GM12878 (cell line): ENCODE measurements around the gene CLSTN2. TPM values are rescaled to one million over a fixed set of nuclear protein-coding genes. Genes with fewer than 3 reads are reported as not detected.

ENCODE experiments used
- ATAC-seq: fragments of 200-7000 bp; cut with Tn5 transposase; 3 replicates; pipeline ENCODE4 v1.9.1; 2020; ENCODE audit warnings: mild to moderate bottlenecking, moderate library complexity
- BruUV-seq: library from RNA; stranded (reverse); fragments of 400-500 nt; replicated peaks from 2 replicates; lab custom pipeline; 2021; lab: Mats Ljungman, UMichigan
- CTCF ChIA-PET: fragments of 300-600 bp; sonication (Branson Sonifier 250); formaldehyde crosslinking; extraction: SDS; loops from one replicate; lab custom pipeline; 2021; ENCODE audit warnings: inconsistent platforms; lab: Yijun Ruan, JAX
- POLR2A ChIA-PET: fragments of 350-600 bp; formaldehyde crosslinking; extraction: SDS; loops from one replicate; lab custom pipeline; 2021; ENCODE audit warnings: inconsistent platforms; lab: Charles Lee
- RAD21 ChIA-PET: fragments of 300-600 bp; sonication (Branson Sonifier 250); formaldehyde crosslinking; loops from one replicate; lab custom pipeline; 2023; ENCODE audit warnings: antibody characterized with exemption; ENCODE audit not compliant: unreplicated experiment; lab: Charles Lee
- SMC1A ChIA-PET: fragments of 300-600 bp; sonication (Branson Sonifier 250); formaldehyde crosslinking; loops from one replicate; lab custom pipeline; 2023; ENCODE audit not compliant: unreplicated experiment, uncharacterized antibody; lab: Charles Lee
- DNase-seq: peaks from one replicate; pipeline ENCODE4 v3.0.0-alpha.2; 2011; ENCODE audit warnings: low read depth, low spot score
- FAIRE-seq: peaks from 3 replicates; lab custom pipeline; 2011; peaks lifted over from hg19 to GRCh38; lab: Jason Lieb, UNC
- H2AFZ ChIP-seq: 2 replicates; pipeline ENCODE4 v1.6.0; 2011; ENCODE audit warnings: low read depth, low read length, control low read depth; ENCODE audit not compliant: control insufficient read depth
- H3K27ac ChIP-seq: 2 replicates; pipeline ENCODE4 v1.5.1; 2011; ENCODE audit warnings: control low read depth; ENCODE audit not compliant: control insufficient read depth, insufficient read depth
- H3K27me3 ChIP-seq, 2 experiments: replicated peaks in 1 of 2; 2 replicates each; pipeline versions ENCODE4 v1.6.0 to v1.6.1; 2011; ENCODE audit warnings: low read length in 1 of 2; ENCODE audit not compliant: control insufficient read depth in 2 of 2, insufficient read depth in 2 of 2
- H3K36me3 ChIP-seq, 2 experiments: 2 replicates each; pipeline ENCODE4 v1.5.1; 2011; ENCODE audit warnings: low read length in 1 of 2; ENCODE audit not compliant: control insufficient read depth in 2 of 2, insufficient read depth in 2 of 2
- H3K4me1 ChIP-seq: 2 replicates; pipeline ENCODE4 v1.6.1; 2011; ENCODE audit warnings: mild to moderate bottlenecking, low read length, moderate library complexity, mixed read lengths; ENCODE audit not compliant: control insufficient read depth, insufficient read depth
- H3K4me2 ChIP-seq: 2 replicates; pipeline ENCODE4 v1.6.0; 2011; ENCODE audit warnings: control low read depth; ENCODE audit not compliant: control insufficient read depth, insufficient read depth
- H3K4me3 ChIP-seq: fragments of 200-600 bp; sonication (generic); 2 replicates; pipeline ENCODE4 v1.5.1; 2016
- H3K79me2 ChIP-seq: 2 replicates; pipeline ENCODE4 v1.6.0; 2011; ENCODE audit warnings: low read length; ENCODE audit not compliant: control insufficient read depth, insufficient read depth
- H3K9ac ChIP-seq: 2 replicates; pipeline ENCODE4 v1.8.0; 2011; ENCODE audit warnings: low read length, control low read depth, mixed read lengths; ENCODE audit not compliant: control insufficient read depth, insufficient read depth
- H3K9me3 ChIP-seq: replicated peaks from 3 replicates; pipeline ENCODE4 v1.5.1; 2011; ENCODE audit warnings: mild to moderate bottlenecking, low read length; ENCODE audit not compliant: control insufficient read depth, insufficient read depth
- H4K20me1 ChIP-seq: 2 replicates; pipeline ENCODE4 v1.6.0; 2011; ENCODE audit not compliant: control insufficient read depth, insufficient read depth
- BCL11A ChIP-seq: IDR thresholded peaks from 2 replicates; pipeline ENCODE4 v1.6.1; 2011; ENCODE audit warnings: low read depth, low read length
- CEBPB ChIP-seq, 2 experiments: fragments of 150-350 bp in 1 of 2; IDR thresholded peaks; 2 replicates each; pipeline ENCODE4 v1.6.1; 2012 to 2014; ENCODE audit warnings: low read depth in 2 of 2, low read length in 2 of 2, borderline replicate concordance in 1 of 2, inconsistent platforms in 1 of 2
- CHD4 ChIP-seq: fragments of 200-600 bp; sonication (generic); IDR thresholded peaks from 2 replicates; pipeline ENCODE4 v1.6.1; 2016; ENCODE audit warnings: mild to moderate bottlenecking
- CREB1 ChIP-seq: IDR thresholded peaks from 2 replicates; pipeline ENCODE4 v1.6.1; 2012; ENCODE audit warnings: low read depth, mild to moderate bottlenecking, inconsistent platforms
- CREM ChIP-seq: IDR thresholded peaks from 2 replicates; pipeline ENCODE4 v1.6.1; 2014; ENCODE audit warnings: antibody characterized with exemption, low read depth
- EGR1 ChIP-seq, 2 experiments: IDR thresholded peaks; 1 replicate in 1 of 2; 2 replicates in 1 of 2; pipeline ENCODE4 v1.6.1; 2011 to 2012; ENCODE audit warnings: low read depth in 2 of 2, low read length in 2 of 2, borderline replicate concordance in 1 of 2, mild to moderate bottlenecking in 1 of 2, moderate library complexity in 1 of 2
- ESRRA ChIP-seq: IDR thresholded peaks from 2 replicates; pipeline ENCODE4 v1.6.1; 2012; ENCODE audit warnings: mild to moderate bottlenecking, low read length, improper control_type of control experiment
- ETV6 ChIP-seq, 2 experiments: fragments of 450-650 bp in 1 of 2; IDR thresholded peaks in 1 of 2; conservative IDR thresholded peaks in 1 of 2; 2 replicates each; pipeline ENCODE4 v1.6.1; 2014; ENCODE audit warnings: antibody characterized with exemption in 1 of 2, borderline replicate concordance in 1 of 2, low read depth in 1 of 2, mild to moderate bottlenecking in 1 of 2, moderate library complexity in 1 of 2
- FOXK2 ChIP-seq: fragments of 450-650 bp; IDR thresholded peaks from 2 replicates; pipeline ENCODE4 v1.6.1; 2017; ENCODE audit warnings: mild to moderate bottlenecking, moderate library complexity
- GABPA ChIP-seq: IDR thresholded peaks from 2 replicates; pipeline ENCODE4 v1.6.1; 2014; ENCODE audit warnings: antibody characterized with exemption, low read depth, mild to moderate bottlenecking, inconsistent platforms
- IRF3 ChIP-seq: fragments of 450-650 bp; IDR thresholded peaks from 2 replicates; pipeline ENCODE4 v1.6.1; 2014; ENCODE audit warnings: mild to moderate bottlenecking
- KAT2A ChIP-seq: conservative IDR thresholded peaks from 2 replicates; pipeline ENCODE4 v1.6.1; 2011; ENCODE audit warnings: low read depth, low read length; ENCODE audit not compliant: control insufficient read depth
- NFYA ChIP-seq: IDR thresholded peaks from 2 replicates; pipeline ENCODE4 v1.6.1; 2011; ENCODE audit warnings: low read depth, mild to moderate bottlenecking, low read length, improper control_type of control experiment, borderline replicate concordance
- PAX8 ChIP-seq: fragments of 450-650 bp; IDR thresholded peaks from 2 replicates; pipeline ENCODE4 v1.6.1; 2017; ENCODE audit warnings: mild to moderate bottlenecking, moderate library complexity
- RCOR1 ChIP-seq: conservative IDR thresholded peaks from 2 replicates; pipeline ENCODE4 v1.6.1; 2012; ENCODE audit warnings: low read depth, low read length, improper control_type of control experiment
- SMARCA5 ChIP-seq: fragments of 450-650 bp; IDR thresholded peaks from 2 replicates; pipeline ENCODE4 v1.6.1; 2017; ENCODE audit warnings: mild to moderate bottlenecking
- SRF ChIP-seq, 2 experiments: IDR thresholded peaks; 2 replicates each; pipeline ENCODE4 v1.6.1; 2011; ENCODE audit warnings: low read depth in 2 of 2, low read length in 2 of 2, mild to moderate bottlenecking in 1 of 2, moderate library complexity in 1 of 2
- TARDBP ChIP-seq: IDR thresholded peaks from 2 replicates; pipeline ENCODE4 v1.6.1; 2016; ENCODE audit warnings: borderline replicate concordance
- TCF3 ChIP-seq: IDR thresholded peaks from 2 replicates; pipeline ENCODE4 v1.6.1; 2012; ENCODE audit warnings: low read depth, mild to moderate bottlenecking, low read length, borderline replicate concordance; ENCODE audit not compliant: insufficient read depth
- USF2 ChIP-seq: IDR thresholded peaks from 2 replicates; pipeline ENCODE4 v1.6.1; 2011; ENCODE audit warnings: low read depth, low read length, improper control_type of control experiment, borderline replicate concordance
- ZSCAN29 ChIP-seq: fragments of 450-650 bp; IDR thresholded peaks from 2 replicates; pipeline ENCODE4 v1.6.1; 2017; ENCODE audit warnings: mild to moderate bottlenecking, moderate library complexity
- WGBS: methylation state at CpG from one replicate; pipeline ENCODE4 v1.1.6; 2016; ENCODE audit warnings: low lambda C conversion rate; ENCODE audit not compliant: insufficient replicate concordance, insufficient coverage; ENCODE audit errors: missing lambda C conversion rate; 5-methylcytosine and 5-hydroxymethylcytosine counted together
- in situ Hi-C: fragments of 300-500 bp; cut with MboI; formaldehyde crosslinking; loops from 9 replicates; pipeline ENCODE4 v1.14.3; 2018; ENCODE audit warnings: mixed read lengths
- intact Hi-C: fragments of 100-400 bp; cut with micrococcal nuclease; formaldehyde crosslinking; loops from one replicate; pipeline ENCODE4 v1.14.2; 2022; ENCODE audit not compliant: unreplicated experiment
- polyA plus RNA-seq, 11 experiments: library from polyadenylated mRNA; depleted of rRNA in 4 of 11; unstranded in 6 of 11; stranded (reverse) in 5 of 11; fragments of >200 nt; fragmentation: Nextera tagmentation in 4 of 11; fragmentation: Illumina TruSeq in 1 of 11; extraction: Ambion mirVana in 4 of 11; extraction: Trizol in 1 of 11; gene quantifications; 1 replicate in 1 of 11; 2 replicates in 10 of 11; pipeline versions ENCODE4 v1.2.1 to v1.2.3, GENCODE V29; 2011 to 2016; ENCODE audit warnings: inconsistent platforms in 2 of 11, missing spikeins in 2 of 11, low read depth in 1 of 11
- total RNA-seq, 4 experiments: library from RNA; depleted of rRNA in 3 of 4; stranded (reverse); fragments of >200 nt in 3 of 4; fragmentation: Illumina TruSeq in 1 of 4; extraction: Trizol in 1 of 4; gene quantifications; 2 replicates each; pipeline versions ENCODE4 v1.2.1 to v1.2.3, GENCODE V29; 2013 to 2021
- TF ChIP-seq, protein P1 (sequence below): IDR thresholded peaks from 2 replicates; pipeline ENCODE4 v1.6.1; 2011; ENCODE audit warnings: borderline replicate concordance, low read depth, mild to moderate bottlenecking, moderate library complexity, mixed read lengths, low read length; ENCODE audit not compliant: insufficient read depth; ENCODE audit errors: extremely low read length

CLSTN2 gene
- total and polyA plus RNA-seq, 10 of the 15 experiments (the other 5 are each of a cell fraction or from before 2014, with no cell fraction given), result under 0.01 to 0.10 (median under 0.01) TPM; not detected in 5

DNA sequence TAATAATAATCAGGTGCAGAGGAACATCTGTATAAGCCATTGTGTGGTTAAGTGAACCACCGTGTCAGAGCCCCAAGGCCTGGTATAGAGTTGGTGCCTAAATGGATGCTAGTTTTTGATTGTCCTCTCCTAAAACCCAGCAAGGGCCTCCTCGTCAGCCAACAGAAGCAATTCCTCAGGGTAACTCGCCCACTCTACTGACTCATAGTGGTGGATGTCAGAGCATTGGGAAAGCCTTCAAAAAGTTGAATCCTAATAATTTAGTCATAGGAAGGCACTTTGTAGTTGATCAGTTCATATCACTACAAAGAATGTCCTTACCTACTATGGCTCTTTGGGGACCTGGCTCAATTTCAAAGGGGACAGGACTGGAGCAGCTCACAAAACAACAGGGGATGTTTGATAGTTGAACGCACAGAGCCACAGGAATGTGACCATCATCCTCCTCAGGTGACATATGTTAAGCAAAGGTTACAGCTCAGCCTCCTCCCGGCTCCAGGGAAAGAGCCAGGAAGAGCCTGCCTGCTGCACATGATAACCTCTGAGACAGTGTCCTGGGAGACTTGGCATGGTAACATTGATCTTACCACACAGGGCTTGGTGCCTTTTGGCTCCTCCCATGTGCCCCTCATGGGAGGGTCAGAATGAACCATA lies 338.7 kb downstream of the CLSTN2 start (continued):
- no peak for TF ChIP-seq USF2
- no peak for TF ChIP-seq TARDBP
- no peak for TF ChIP-seq ETV6 (conservative IDR thresholded peaks at IDR 0.05 in 1 of 2, IDR thresholded peaks at IDR 0.05 in 1 of 2; ENCODE audit: borderline replicate concordance in 1 of 2, low read depth in 1 of 2)
- no peak for TF ChIP-seq GABPA
- TF ChIP-seq CREB1, result no peak
- no peak for TF ChIP-seq SMARCA5
- TF ChIP-seq KAT2A, result no peak

DNA sequence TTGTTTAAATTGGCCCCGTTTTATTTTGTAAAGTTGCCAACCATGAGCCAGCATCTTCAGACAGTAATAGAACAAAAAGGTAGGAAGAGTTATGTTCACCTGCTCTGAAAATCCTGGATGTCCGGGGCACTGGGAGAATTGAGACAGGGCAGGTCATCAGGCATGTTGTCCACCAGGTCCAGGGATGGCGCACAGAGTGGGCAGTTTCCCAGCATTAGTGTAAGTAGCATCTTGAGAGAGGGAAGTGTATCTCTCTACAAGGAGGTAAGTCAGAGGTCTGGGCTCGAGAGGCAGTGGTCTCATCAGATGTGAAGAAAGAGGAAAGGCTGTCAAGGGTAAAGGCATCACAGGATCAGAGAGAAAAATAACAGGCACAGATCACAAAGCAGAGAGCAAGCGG lies 339.4 kb downstream of the CLSTN2 start:
- ChIA-PET CTCF (interaction anchor here (0.7 kb wide), 1 partner anchor 362 kb away, joined by 4 read pairs; no protein-coding TSS in a partner anchor), POLR2A (no interaction called here), SMC1A (interaction anchor here (0.6 kb wide), 1 partner anchor 11 kb away, joined by 3 read pairs; no protein-coding TSS in a partner anchor), RAD21 (no interaction called here)
- Histone ChIP-seq H3K79me2 (no peaks in the 10 kb centered on the region), H3K4me2 (no peak overlapping the region), H4K20me1 (no peaks in the 10 kb centered on the region), H3K4me1 (no peaks in the 10 kb centered on the region), H3K27ac (no peak overlapping the region), H3K9ac (no peak overlapping the region), H3K36me3 (no peaks in the 10 kb centered on the region), H3K9me3 (no peaks in the 10 kb centered on the region), H3K27me3 (peaks cover 0 to under 1% of the 10 kb centered on the region in 2 experiments; a peak in 2 of 4 replicates), H2AFZ (no peak overlapping the region), H3K4me3 (no peak overlapping the region)
- no peak for DNase-seq
- BruUV-seq, result no TSS peak
- intact Hi-C loops, result no loop called here
- no peak for ATAC-seq
- 0% methylated on average over 5 of the region's 5 CpGs for WGBS
- FAIRE-seq, result no peak
- in situ Hi-C loops, result no loop called here
- TF ChIP-seq CREM, result no peak
- no peak for TF ChIP-seq NFYA
- no peak for TF ChIP-seq SMARCA5
- TF ChIP-seq TCF3, result no peak
- TF ChIP-seq PAX8, result no peak
- TF ChIP-seq, protein P1, sequence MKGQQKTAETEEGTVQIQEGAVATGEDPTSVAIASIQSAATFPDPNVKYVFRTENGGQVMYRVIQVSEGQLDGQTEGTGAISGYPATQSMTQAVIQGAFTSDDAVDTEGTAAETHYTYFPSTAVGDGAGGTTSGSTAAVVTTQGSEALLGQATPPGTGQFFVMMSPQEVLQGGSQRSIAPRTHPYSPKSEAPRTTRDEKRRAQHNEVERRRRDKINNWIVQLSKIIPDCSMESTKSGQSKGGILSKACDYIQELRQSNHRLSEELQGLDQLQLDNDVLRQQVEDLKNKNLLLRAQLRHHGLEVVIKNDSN, result no peak
- no peak for TF ChIP-seq IRF3
- no peak for TF ChIP-seq SRF (IDR thresholded peaks at IDR 0.05; ENCODE audit: low read depth in 2 of 2, low read length in 2 of 2)
- no peak for TF ChIP-seq FOXK2
- TF ChIP-seq CHD4, result no peak
- no peak for TF ChIP-seq RCOR1
- TF ChIP-seq ESRRA, result no peak
- no peak for TF ChIP-seq BCL11A
- TF ChIP-seq ZSCAN29, result no peak
- TF ChIP-seq CEBPB (IDR thresholded peaks at IDR 0.05; ENCODE audit: borderline replicate concordance in 1 of 2, low read depth in 2 of 2, low read length in 2 of 2), result no peak
- TF ChIP-seq EGR1 (IDR thresholded peaks at IDR 0.05; ENCODE audit: borderline replicate concordance in 1 of 2, low read depth in 2 of 2, low read length in 2 of 2), result no peak
